Measurements from ENCODE around the gene CD4.
"Not testable (repeated sequence)": the region's sequence is repeated elsewhere in the genome, so short reads cannot be mapped to it uniquely, and the experiment has no call there.

The CD4 gene

GRCh38 chr12:6847676-6848075, 58.3 kb downstream of the CD4 start:
- no peak for DNase-seq (ENCODE audit: low read depth)

- no peak for DNase-seq (ENCODE audit: low read depth)
Measured at GRCh38 chr12:6849427-6849826, 60.1 kb downstream of the CD4 start.

- no peak for DNase-seq (ENCODE audit: low read depth)
Measured at GRCh38 chr12:6849976-6850560, 60.7 kb downstream of the CD4 start.

- DNase-seq (ENCODE audit: low read depth): no peak
Measured at GRCh38 chr12:6850796-6851152, 61.4 kb downstream of the CD4 start.

GRCh38 chr12:6851153-6851920, 62.0 kb downstream of the CD4 start, which contains the start of gene CDCA3:
Gene CDCA3 (minus strand): TSS chr12:6851286. CDS start chr12:6850952, 334 bp downstream.
- DNase-seq (ENCODE audit: low read depth): peak; percentile 79

- DNase-seq (ENCODE audit: low read depth): peak; percentile 98
Measured at GRCh38 chr12:6851921-6852650, 62.8 kb downstream of the CD4 start, which contains the start of gene USP5. Gene USP5 (plus strand): TSS chr12:6852150. CDS start chr12:6852180, 30 bp downstream.

GRCh38 chr12:6852651-6853354, 63.5 kb downstream of the CD4 start:
- peak; percentile 38 for DNase-seq (ENCODE audit: low read depth)

GRCh38 chr12:6853626-6854025, 64.3 kb downstream of the CD4 start:
- DNase-seq (ENCODE audit: low read depth): no peak

- no peak for DNase-seq (ENCODE audit: low read depth)
Measured at GRCh38 chr12:6854036-6854435, 64.7 kb downstream of the CD4 start.

- DNase-seq (ENCODE audit: low read depth): no peak
Measured at GRCh38 chr12:6855322-6855721, 66.0 kb downstream of the CD4 start.

GRCh38 chr12:6858799-6859198, 69.5 kb downstream of the CD4 start:
- no peak for DNase-seq (ENCODE audit: low read depth)

- DNase-seq (ENCODE audit: low read depth): no peak
Measured at GRCh38 chr12:6860116-6860515, 70.8 kb downstream of the CD4 start.

- DNase-seq (ENCODE audit: low read depth): no peak
Measured at GRCh38 chr12:6860942-6861341, 71.6 kb downstream of the CD4 start.

- no peak for DNase-seq (ENCODE audit: low read depth)
Measured at GRCh38 chr12:6861391-6861790, 72.1 kb downstream of the CD4 start.

- no peak for DNase-seq (ENCODE audit: low read depth)
Measured at GRCh38 chr12:6863033-6863432, 73.7 kb downstream of the CD4 start.

- DNase-seq (ENCODE audit: low read depth): no peak
Measured at GRCh38 chr12:6863586-6864321, 74.4 kb downstream of the CD4 start.

GRCh38 chr12:6865307-6865706, 76.0 kb downstream of the CD4 start:
- not testable (repeated sequence) for DNase-seq (ENCODE audit: low read depth)

- DNase-seq (ENCODE audit: low read depth): no peak
Measured at GRCh38 chr12:6866163-6866919, 77.0 kb downstream of the CD4 start.

GRCh38 chr12:6866920-6867412, 77.6 kb downstream of the CD4 start:
- no peak for DNase-seq (ENCODE audit: low read depth)

- peak; percentile 68 for DNase-seq (ENCODE audit: low read depth)
Measured at GRCh38 chr12:6867413-6868210, 78.3 kb downstream of the CD4 start, which contains the start of gene TPI1. Gene TPI1 (plus strand): TSS chr12:6867531. CDS start chr12:6867567, 36 bp downstream.

Data from activated T-helper 1 cell treated with Interleukin-2 at 50 U/mL for 16 hours (primary cell).